GM12872 (cell line): ENCODE data around the gene C15orf61.

Experiments
- CTCF ChIP-seq: IDR thresholded peaks from 3 replicates; pipeline ENCODE4 v1.5.1; 2011; ENCODE audit warnings: low read depth, mild to moderate bottlenecking, low read length, moderate library complexity; ENCODE audit not compliant: insufficient read depth

Gene C15orf61

GRCh38 chr15:67564021-67564967 lies 43.4 kb downstream of the C15orf61 start:
- TF ChIP-seq CTCF: no peak

- TF ChIP-seq CTCF: no peak
Measured at GRCh38 chr15:67564968-67565345, 44.0 kb downstream of the C15orf61 start.

GRCh38 chr15:67569668-67570067 lies 48.7 kb downstream of the C15orf61 start:
- TF ChIP-seq CTCF: no peak

- no peak for TF ChIP-seq CTCF
Measured at GRCh38 chr15:67570875-67571647, 50.1 kb downstream of the C15orf61 start.

- TF ChIP-seq CTCF: no peak
Measured at GRCh38 chr15:67571648-67572415, 50.9 kb downstream of the C15orf61 start.

GRCh38 chr15:67573194-67573593 lies 52.3 kb downstream of the C15orf61 start:
- no peak for TF ChIP-seq CTCF
